H1 (cell line): ENCODE measurements around the gene ESRRB. TPM values are rescaled to one million over a fixed set of nuclear protein-coding genes. Genes with fewer than 3 reads are reported as not detected.

Experiments
- CTCF ChIA-PET: fragments of 300-600 bp; sonication (Branson Sonifier 250); formaldehyde crosslinking; loops from one replicate; lab custom pipeline; 2021; ENCODE audit not compliant: partially characterized antibody; lab: Charles Lee
- POLR2A ChIA-PET: fragments of 300-600 bp; sonication (Branson Sonifier 250); formaldehyde crosslinking; loops from one replicate; lab custom pipeline; 2021; ENCODE audit warnings: inconsistent platforms; ENCODE audit not compliant: partially characterized antibody; lab: Charles Lee
- DNase-seq, 2 experiments: peaks; one replicate each; pipeline versions ENCODE4 v3.0.0 to v3.0.0-alpha.2; 2010 to 2022; ENCODE audit warnings: low spot score in 2 of 2, low read depth in 1 of 2, mixed read lengths in 1 of 2
- FAIRE-seq: peaks from 2 replicates; lab custom pipeline; 2011; peaks lifted over from hg19 to GRCh38; lab: Jason Lieb, UNC
- H2AFZ ChIP-seq: 2 replicates; pipeline ENCODE4 v1.8.1; 2012; ENCODE audit warnings: low read length, inconsistent platforms
- H2AK5ac ChIP-seq: 2 replicates; pipeline ENCODE4 v1.6.1; 2013; ENCODE audit warnings: low read depth, low read length
- H2BK120ac ChIP-seq: replicated peaks from 2 replicates; pipeline ENCODE3; 2013; ENCODE audit warnings: low read depth, low read length, inconsistent platforms
- H2BK12ac ChIP-seq: 2 replicates; pipeline ENCODE4 v1.6.1; 2013; ENCODE audit warnings: low read depth, low read length
- H2BK15ac ChIP-seq: 2 replicates; pipeline ENCODE4 v1.6.1; 2013; ENCODE audit warnings: low read length
- H2BK20ac ChIP-seq: 2 replicates; pipeline ENCODE4 v1.6.1; 2013; ENCODE audit warnings: low read length
- H2BK5ac ChIP-seq: 2 replicates; pipeline ENCODE4 v1.6.1; 2013; ENCODE audit warnings: low read depth, low read length
- H3K14ac ChIP-seq: 2 replicates; pipeline ENCODE4 v1.6.1; 2013; ENCODE audit warnings: inconsistent platforms; ENCODE audit not compliant: insufficient read length
- H3K18ac ChIP-seq: 2 replicates; pipeline ENCODE4 v1.6.1; 2013; ENCODE audit warnings: low read length; ENCODE audit errors: extremely low read depth
- H3K23ac ChIP-seq: 2 replicates; pipeline ENCODE4 v1.6.1; 2013; ENCODE audit warnings: inconsistent platforms; ENCODE audit not compliant: insufficient read length
- H3K23me2 ChIP-seq: 2 replicates; pipeline ENCODE4 v1.6.1; 2013; ENCODE audit warnings: low read depth, low read length
- H3K27ac ChIP-seq: 2 replicates; pipeline ENCODE4 v1.6.1; 2011; ENCODE audit warnings: low read depth, low read length, inconsistent platforms
- H3K27me3 ChIP-seq, 4 experiments: replicated peaks in 1 of 4; 1 replicate in 1 of 4; 2 replicates in 3 of 4; pipeline versions ENCODE4 v1.6.1 to v1.8.1; 2011 to 2013; ENCODE audit warnings: low read length in 3 of 4, mild to moderate bottlenecking in 3 of 4, inconsistent platforms in 2 of 4, mixed read lengths in 2 of 4, moderate library complexity in 1 of 4; ENCODE audit not compliant: control insufficient read depth in 3 of 4, insufficient read depth in 3 of 4; ENCODE audit errors: extremely low read depth in 1 of 4
- H3K36me3 ChIP-seq, 4 experiments: 2 replicates each; pipeline versions ENCODE4 v1.6.1 to v1.8.1; 2011 to 2013; ENCODE audit warnings: mild to moderate bottlenecking in 4 of 4, low read length in 3 of 4, moderate library complexity in 2 of 4, control low read depth in 1 of 4, inconsistent platforms in 1 of 4; ENCODE audit not compliant: insufficient read depth in 4 of 4, control insufficient read depth in 2 of 4
- H3K4ac ChIP-seq: replicated peaks from 2 replicates; pipeline ENCODE3; 2013; ENCODE audit warnings: low read length, low read depth, mixed read lengths, inconsistent platforms; ENCODE audit not compliant: insufficient read length
- H3K4me1 ChIP-seq, 4 experiments: replicated peaks in 1 of 4; 1 replicate in 1 of 4; 2 replicates in 3 of 4; pipeline versions ENCODE4 v1.6.1 to v1.8.1; 2011 to 2013; ENCODE audit warnings: low read length in 3 of 4, inconsistent platforms in 2 of 4, mixed read lengths in 1 of 4; ENCODE audit not compliant: insufficient read depth in 4 of 4, control insufficient read depth in 3 of 4
- H3K4me2 ChIP-seq, 2 experiments: 2 replicates each; pipeline versions ENCODE4 v1.6.1 to v1.8.1; 2011 to 2013; ENCODE audit warnings: low read depth in 2 of 2, low read length in 2 of 2, control low read depth in 1 of 2, inconsistent platforms in 1 of 2, mild to moderate bottlenecking in 1 of 2; ENCODE audit not compliant: insufficient read depth in 1 of 2
- H3K4me3 ChIP-seq, 4 experiments: fragments of 200-600, 300-600 bp in 1 of 4; sonication (generic), shearing (Covaris generic), sonication (Bioruptor Twin) in 1 of 4; 2 replicates each; pipeline versions ENCODE4 v1.5.1 to v1.8.1; 2011 to 2016; ENCODE audit warnings: low read length in 4 of 4, low read depth in 3 of 4, control low read depth in 2 of 4, inconsistent platforms in 2 of 4, mild to moderate bottlenecking in 2 of 4, mixed read lengths in 1 of 4, moderate library complexity in 1 of 4; ENCODE audit not compliant: insufficient read depth in 2 of 4; ENCODE audit errors: extremely low read depth in 1 of 4
- H3K56ac ChIP-seq: replicated peaks from 2 replicates; pipeline ENCODE3; 2013; ENCODE audit warnings: low read depth, mild to moderate bottlenecking, mixed read lengths, low read length, inconsistent platforms; ENCODE audit not compliant: insufficient read length
- H3K79me1 ChIP-seq: 2 replicates; pipeline ENCODE4 v1.6.1; 2013; ENCODE audit warnings: low read depth, low read length, control low read depth
- H3K79me2 ChIP-seq, 2 experiments: 2 replicates each; pipeline versions ENCODE4 v1.6.1 to v1.8.1; 2012 to 2013; ENCODE audit warnings: low read length in 2 of 2, mild to moderate bottlenecking in 2 of 2, inconsistent platforms in 1 of 2; ENCODE audit not compliant: insufficient read depth in 2 of 2, control insufficient read depth in 1 of 2
- H3K9ac ChIP-seq, 4 experiments: replicated peaks in 1 of 4; 1 replicate in 1 of 4; 2 replicates in 3 of 4; pipeline versions ENCODE4 v1.6.1 to v1.8.1; 2011 to 2013; ENCODE audit warnings: low read depth in 3 of 4, low read length in 3 of 4, control low read depth in 2 of 4, mild to moderate bottlenecking in 2 of 4, moderate library complexity in 2 of 4, inconsistent platforms in 1 of 4; ENCODE audit errors: extremely low read depth in 1 of 4
- H3K9me3 ChIP-seq, 2 experiments: 2 replicates each; pipeline versions ENCODE4 v1.6.1 to v1.8.1; 2012 to 2013; ENCODE audit warnings: mild to moderate bottlenecking in 2 of 2, moderate library complexity in 2 of 2, control low read depth in 1 of 2, inconsistent platforms in 1 of 2, low read depth in 1 of 2, low read length in 1 of 2, mixed read lengths in 1 of 2; ENCODE audit not compliant: insufficient read depth in 2 of 2
- H4K20me1 ChIP-seq, 2 experiments: replicated peaks in 1 of 2; 2 replicates each; pipeline versions ENCODE3 to v1.8.1; 2011 to 2013; ENCODE audit warnings: inconsistent platforms in 2 of 2, low read length in 2 of 2, mild to moderate bottlenecking in 1 of 2; ENCODE audit not compliant: insufficient read depth in 2 of 2, control insufficient read depth in 1 of 2
- H4K5ac ChIP-seq: 2 replicates; pipeline ENCODE4 v1.6.1; 2013; ENCODE audit warnings: low read length, low read depth, mixed read lengths, inconsistent platforms; ENCODE audit not compliant: insufficient read length
- H4K8ac ChIP-seq: 2 replicates; pipeline ENCODE4 v1.8.0; 2013; ENCODE audit warnings: mild to moderate bottlenecking, moderate library complexity, low read length, inconsistent platforms; ENCODE audit not compliant: insufficient read depth; ENCODE audit errors: extremely low read depth
- H4K91ac ChIP-seq: replicated peaks from 2 replicates; pipeline ENCODE3; 2013; ENCODE audit warnings: low read length, mixed read lengths, inconsistent platforms; ENCODE audit not compliant: insufficient read length
- BACH1 ChIP-seq: IDR thresholded peaks from 2 replicates; pipeline ENCODE4 v1.6.1; 2012; ENCODE audit warnings: low read length, improper control_type of control experiment
- BCL11A ChIP-seq, 2 experiments: IDR thresholded peaks; one replicate each; pipeline ENCODE4 v1.6.1; 2011; ENCODE audit warnings: low read depth in 2 of 2, low read length in 2 of 2, mild to moderate bottlenecking in 2 of 2
- CBX5 ChIP-seq: fragments of 300-800, 300-1000 bp; sonication (generic); IDR thresholded peaks from 2 replicates; pipeline ENCODE4 v1.7.1; 2016; ENCODE audit warnings: antibody characterized with exemption, low read length, low read depth
- JUND ChIP-seq: IDR thresholded peaks from 2 replicates; pipeline ENCODE4 v1.6.1; 2011; ENCODE audit warnings: mild to moderate bottlenecking, improper control_type of control experiment, low read length
- PHF8 ChIP-seq: fragments of 200-600 bp; sonication (generic); conservative IDR thresholded peaks from 2 replicates; pipeline ENCODE4 v1.7.1; 2012; ENCODE audit warnings: low read depth, mild to moderate bottlenecking, inconsistent platforms, low read length, moderate library complexity
- SAP30 ChIP-seq: fragments of 300-600 bp; sonication (generic); IDR thresholded peaks from 2 replicates; pipeline ENCODE4 v1.7.1; 2012; ENCODE audit warnings: low read length, moderate library complexity, mild to moderate bottlenecking, inconsistent platforms; ENCODE audit not compliant: insufficient read depth, insufficient replicate concordance
- SIN3A ChIP-seq, 2 experiments: IDR thresholded peaks in 1 of 2; conservative IDR thresholded peaks in 1 of 2; 2 replicates each; pipeline ENCODE4 v1.6.1; 2011 to 2012; ENCODE audit warnings: low read length in 2 of 2, improper control_type of control experiment in 1 of 2, low read depth in 1 of 2, mild to moderate bottlenecking in 1 of 2
- TBP ChIP-seq: IDR thresholded peaks from 2 replicates; pipeline ENCODE4 v1.6.1; 2011; ENCODE audit warnings: low read depth, low read length, improper control_type of control experiment
- WGBS, 2 experiments: shearing (Covaris generic) in 1 of 2; methylation state at CpG; one replicate each; pipeline versions ENCODE4 v1.1.6 to v1.1.7; 2013 to 2015; ENCODE audit warnings: low lambda C conversion rate in 2 of 2, mixed read lengths in 2 of 2, inconsistent platforms in 1 of 2, low coverage in 1 of 2, missing lambda C conversion rate in 1 of 2; ENCODE audit not compliant: insufficient replicate concordance in 2 of 2, insufficient coverage in 1 of 2, insufficient read length in 1 of 2; ENCODE audit errors: extremely low coverage in 1 of 2, missing lambda C conversion rate in 1 of 2; 5-methylcytosine and 5-hydroxymethylcytosine counted together
- long read RNA-seq, 2 experiments: library from RNA in 1 of 2; library from capped mRNA in 1 of 2; stranded (forward); transcript quantifications; one replicate each; pipeline ENCODE4 v2.0.0, GENCODE V29; 2021; ENCODE audit warnings: inconsistent platforms in 1 of 2
- polyA minus RNA-seq, 3 experiments: library from RNA; depleted of rRNA, polyadenylated mRNA; stranded (reverse); fragments of >200 nt; gene quantifications; 1 replicate in 2 of 3; 2 replicates in 1 of 3; pipeline ENCODE4 v1.2.3, GENCODE V29; 2011
- polyA plus RNA-seq, 7 experiments: library from polyadenylated mRNA; depleted of rRNA in 3 of 7; stranded (reverse) in 5 of 7; unstranded in 2 of 7; fragments of >200 nt in 5 of 7; fragments of 200-250 nt in 2 of 7; gene quantifications; 1 replicate in 5 of 7; 2 replicates in 1 of 7; 4 replicates in 1 of 7; pipeline versions ENCODE4 v1.2.1 to v1.2.3, GENCODE V29; 2011 to 2013; ENCODE audit warnings: missing spikeins in 2 of 7, mixed read lengths in 2 of 7
- total RNA-seq: library from RNA; stranded (reverse); fragmentation: NEBNext Ultra II Directional; extraction: Animal tissue kit (Norgen Biotek cat#: 25700); gene quantifications from 2 replicates; pipeline ENCODE4 v1.2.1, GENCODE V29; 2021
- TF ChIP-seq, protein P1 (sequence below): IDR thresholded peaks from 2 replicates; pipeline ENCODE4 v1.6.1; 2011; ENCODE audit warnings: low read length, improper control_type of control experiment

The ESRRB gene
- total RNA-seq (0.45 and 0.48 TPM in 2 replicates), polyA plus RNA-seq (2011; rRNA removed) (0.19 and 0.29 TPM in 2 replicates), polyA minus RNA-seq (2011; rRNA and poly(A)+ RNA removed) (0.12 and 0.41 TPM in 2 replicates)
- 0.19 TPM for polyA plus RNA-seq (2011; cell fraction: cytosol; rRNA removed)
- polyA plus RNA-seq (2011; cell fraction: nucleus; rRNA removed) = 0.40 TPM
- 0.11 to 0.17 TPM (median 0.15 TPM) in 3 of 4 replicates, not detected in the other for polyA plus RNA-seq (2012, experiment 1 of 2)
- polyA plus RNA-seq (2012, experiment 2 of 2) = 0.12 TPM
- 0.32 TPM for polyA plus RNA-seq (2013, experiment 1 of 2)
- 0.39 TPM for polyA plus RNA-seq (2013, experiment 2 of 2)
- not detected for polyA minus RNA-seq (2011; cell fraction: cytosol; rRNA and poly(A)+ RNA removed)
- polyA minus RNA-seq (2011; cell fraction: nucleus; rRNA and poly(A)+ RNA removed) = not detected
- long read RNA-seq, experiment 1 = 0 reads
- long read RNA-seq, experiment 2 = 0 reads

GRCh38 chr14:76375947-76376404 is at the start of gene ESRRB:
Gene ESRRB, plus strand, starts transcription at chr14:76376137. Its CDS starts 265 bp downstream, at chr14:76376402.
- Histone ChIP-seq H4K91ac (no peak within 1 kb of the TSS), H2AFZ (peak within 1 kb of the TSS; percentile 17; the same call in 1 of the 2 replicates), H3K4me3 (peak within 1 kb of the TSS; percentile 61 to 83 (median 72)), H2BK5ac (no peak within 1 kb of the TSS), H3K14ac (no peak within 1 kb of the TSS), H2BK20ac (no peak within 1 kb of the TSS), H3K4me1 (peaks cover 0 to 5% (median 3%) of the 10 kb centered on the region in 4 experiments; a peak in 3 of 7 replicates), H3K36me3 (peaks cover 0 to 6% (median 0%) of the 10 kb centered on the region in 4 experiments; a peak in 1 of 8 replicates), H3K27me3 (peaks cover 28 to 59% (median 50%) of the 10 kb centered on the region in 4 experiments), H3K4me2 (peak within 1 kb of the TSS; percentile 94 to 97), H3K18ac (no peak within 1 kb of the TSS), H3K9ac (0 out of 7 replicates have a peak within 1 kb of the TSS, but pooled peaks of 1 of the 4 experiments have one; percentile 11), H3K23me2 (peaks cover 11% of the 10 kb centered on the region; the same call in 1 of the 2 replicates), H3K9me3 (no peaks in the 10 kb centered on the region), H2AK5ac (no peak within 1 kb of the TSS), H3K4ac (no peak within 1 kb of the TSS), H3K23ac (no peak within 1 kb of the TSS), H3K56ac (no peak within 1 kb of the TSS), H3K79me1 (no peaks in the 10 kb centered on the region), H4K5ac (no peak within 1 kb of the TSS), H3K79me2 (no peaks in the 10 kb centered on the region), H3K27ac (no peak within 1 kb of the TSS), H4K20me1 (peaks cover 0 to 2% of the 10 kb centered on the region in 2 experiments), H2BK12ac (no peak within 1 kb of the TSS), H2BK120ac (no peak within 1 kb of the TSS), H2BK15ac (no peak within 1 kb of the TSS), H4K8ac (peak within 1 kb of the TSS; percentile 59; the same call in 1 of the 2 replicates)
- ChIA-PET CTCF (interaction anchor here (0.6 to 2.0 kb wide), 7 partner anchors 24 to 362 kb away, joined by 3 to 6 read pairs (median 3); no protein-coding TSS in a partner anchor), POLR2A (no interaction called here)
- 1% methylated on average over 25 of the region's 29 CpGs; no CpG with 5 or more reads in 1 of the 2 experiments for WGBS, 2 experiments
- no peak for FAIRE-seq
- peak in 1 of 2 experiments; percentile 27 for DNase-seq
- TF ChIP-seq SIN3A (conservative IDR thresholded peaks at IDR 0.05 in 1 of 2, IDR thresholded peaks at IDR 0.05 in 1 of 2; ENCODE audit: low read depth in 1 of 2, low read length in 2 of 2) = peak; percentile 31 to 69; a peak in 1 of 4 replicates
- no peak for TF ChIP-seq CBX5
- no peak for TF ChIP-seq BCL11A (IDR thresholded peaks at IDR 0.05; ENCODE audit: low read depth in 2 of 2, low read length in 2 of 2)
- 0 out of 2 replicates have a peak, but pooled peaks have one; percentile 22 for TF ChIP-seq TBP
- TF ChIP-seq, protein P1, sequence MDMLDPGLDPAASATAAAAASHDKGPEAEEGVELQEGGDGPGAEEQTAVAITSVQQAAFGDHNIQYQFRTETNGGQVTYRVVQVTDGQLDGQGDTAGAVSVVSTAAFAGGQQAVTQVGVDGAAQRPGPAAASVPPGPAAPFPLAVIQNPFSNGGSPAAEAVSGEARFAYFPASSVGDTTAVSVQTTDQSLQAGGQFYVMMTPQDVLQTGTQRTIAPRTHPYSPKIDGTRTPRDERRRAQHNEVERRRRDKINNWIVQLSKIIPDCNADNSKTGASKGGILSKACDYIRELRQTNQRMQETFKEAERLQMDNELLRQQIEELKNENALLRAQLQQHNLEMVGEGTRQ = no peak
- TF ChIP-seq BACH1 = 0 out of 2 replicates have a peak, but pooled peaks have one; percentile 30
- no peak for TF ChIP-seq SAP30
- no peak for TF ChIP-seq PHF8
- no peak for TF ChIP-seq JUND
